ENCODE results near the gene SAMD4A.
A peak's percentile ranks its signal among the peaks of the same experiment; 100 is the strongest.

The SAMD4A gene, protein sequence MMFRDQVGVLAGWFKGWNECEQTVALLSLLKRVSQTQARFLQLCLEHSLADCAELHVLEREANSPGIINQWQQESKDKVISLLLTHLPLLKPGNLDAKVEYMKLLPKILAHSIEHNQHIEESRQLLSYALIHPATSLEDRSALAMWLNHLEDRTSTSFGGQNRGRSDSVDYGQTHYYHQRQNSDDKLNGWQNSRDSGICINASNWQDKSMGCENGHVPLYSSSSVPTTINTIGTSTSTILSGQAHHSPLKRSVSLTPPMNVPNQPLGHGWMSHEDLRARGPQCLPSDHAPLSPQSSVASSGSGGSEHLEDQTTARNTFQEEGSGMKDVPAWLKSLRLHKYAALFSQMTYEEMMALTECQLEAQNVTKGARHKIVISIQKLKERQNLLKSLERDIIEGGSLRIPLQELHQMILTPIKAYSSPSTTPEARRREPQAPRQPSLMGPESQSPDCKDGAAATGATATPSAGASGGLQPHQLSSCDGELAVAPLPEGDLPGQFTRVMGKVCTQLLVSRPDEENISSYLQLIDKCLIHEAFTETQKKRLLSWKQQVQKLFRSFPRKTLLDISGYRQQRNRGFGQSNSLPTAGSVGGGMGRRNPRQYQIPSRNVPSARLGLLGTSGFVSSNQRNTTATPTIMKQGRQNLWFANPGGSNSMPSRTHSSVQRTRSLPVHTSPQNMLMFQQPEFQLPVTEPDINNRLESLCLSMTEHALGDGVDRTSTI

DNA sequence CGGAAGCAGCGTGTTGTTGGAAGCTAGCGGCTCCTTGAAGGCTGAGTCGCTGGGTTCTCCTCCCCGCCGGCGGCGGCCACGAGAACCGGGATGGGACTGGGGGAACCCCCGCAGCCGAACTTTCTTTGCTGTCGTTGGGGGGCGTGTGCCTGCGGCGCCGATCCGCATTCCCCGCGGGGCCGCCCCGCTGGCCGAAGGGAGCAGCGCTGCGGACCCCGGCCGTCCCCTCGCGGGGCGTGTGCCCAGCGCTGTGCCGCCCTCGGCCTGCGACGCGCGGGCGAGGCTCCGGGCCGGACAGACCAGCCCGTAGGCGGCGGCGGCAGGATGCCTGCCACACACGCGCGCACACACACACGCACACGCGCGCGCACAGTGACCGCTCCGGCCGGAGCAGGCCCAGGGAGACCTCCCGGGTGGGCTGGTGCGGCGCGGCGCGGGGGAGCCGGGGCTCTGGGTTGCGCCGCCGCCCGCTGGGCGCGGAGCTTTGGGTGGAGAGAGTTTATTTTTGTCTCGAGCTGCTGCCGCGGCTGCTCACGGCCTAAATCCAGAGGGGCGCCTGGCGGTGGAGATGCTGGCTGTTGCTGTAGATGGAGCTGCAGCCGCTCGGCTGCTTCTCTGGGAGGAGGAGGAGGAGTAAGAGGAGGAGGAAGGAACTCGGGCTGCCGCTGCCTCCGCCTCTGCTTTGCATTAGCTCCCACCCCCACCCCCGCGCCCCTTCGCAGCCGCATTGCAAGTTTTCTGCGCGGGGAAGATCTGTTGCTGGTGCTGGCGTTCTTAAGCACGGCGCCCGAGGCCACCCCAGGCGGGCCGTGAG lies at the start of gene SAMD4A:
Gene SAMD4A (plus strand): TSS at position 719 of the 814 bp plus-strand sequence. CDS start 789 bp downstream, outside the sequence.
- FAIRE-seq = no peak

GRCh38 chr14:54524410-54524809 lies 42.5 kb upstream of the SAMD4A start:
- FAIRE-seq = no peak

GRCh38 chr14:54528973-54529372 lies 38.0 kb upstream of the SAMD4A start:
- no peak for FAIRE-seq

DNA sequence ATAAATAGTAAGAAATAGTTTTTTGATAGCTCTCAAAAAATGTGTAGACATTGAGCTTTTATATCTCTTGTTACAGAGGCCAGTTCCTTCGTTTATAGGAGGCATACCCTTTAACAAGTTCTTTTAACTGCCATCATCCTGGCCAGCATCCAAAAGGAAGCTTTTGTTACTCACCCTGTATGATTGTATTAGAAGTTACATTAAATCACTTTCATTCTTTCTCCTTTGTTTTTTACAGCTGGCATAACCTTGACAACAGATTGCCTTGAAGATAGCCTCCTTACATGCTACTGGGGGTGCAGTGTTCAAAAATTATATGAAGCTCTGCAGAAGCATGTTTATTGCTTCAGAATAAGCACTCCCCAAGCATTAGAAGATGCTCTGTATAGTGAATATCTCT lies 37.1 kb upstream of the SAMD4A start:
- FAIRE-seq = no peak

GRCh38 chr14:54532111-54533012 lies 34.6 kb upstream of the SAMD4A start:
- no peak for FAIRE-seq

DNA sequence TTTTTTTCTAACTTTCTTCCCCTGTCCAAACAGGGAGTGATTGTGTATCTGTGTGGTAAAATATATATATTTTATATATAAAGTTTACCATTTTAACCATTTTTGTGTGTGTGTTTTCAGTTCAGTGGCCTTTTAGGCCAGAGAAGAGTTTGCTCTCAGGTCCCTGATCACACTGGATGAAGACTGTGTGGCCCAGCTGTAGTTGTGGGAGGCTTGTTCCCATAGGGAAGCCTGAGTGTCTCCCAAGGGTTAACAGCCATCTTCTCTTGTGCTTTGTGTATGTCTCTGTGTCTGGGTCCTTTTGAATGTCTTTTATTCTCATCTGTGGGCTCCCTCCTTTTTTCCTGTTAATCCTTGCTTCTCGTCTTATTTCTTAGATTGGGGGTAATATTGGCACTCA lies 33.8 kb upstream of the SAMD4A start:
- FAIRE-seq = no peak

DNA sequence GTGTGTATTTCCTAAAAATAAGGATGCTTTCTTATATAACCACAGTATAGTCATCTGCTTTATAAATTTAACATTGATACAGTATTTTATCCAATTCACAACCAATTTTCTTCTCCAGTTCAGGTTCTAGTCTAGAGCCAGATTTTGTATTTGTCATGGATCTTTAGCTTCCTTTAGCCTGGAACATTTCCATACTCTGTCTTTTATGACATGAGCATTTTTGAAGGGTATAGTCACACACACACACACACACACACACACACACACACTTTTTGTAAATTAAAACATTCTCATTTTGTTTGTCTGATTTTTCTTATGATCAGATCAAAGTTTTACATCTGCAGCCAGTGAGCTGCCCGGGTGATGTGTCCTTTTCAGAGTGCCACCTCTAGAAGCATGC lies 31.8 kb upstream of the SAMD4A start:
- no peak for FAIRE-seq

GRCh38 chr14:54535646-54536045 lies 31.3 kb upstream of the SAMD4A start:
- FAIRE-seq = no peak

DNA sequence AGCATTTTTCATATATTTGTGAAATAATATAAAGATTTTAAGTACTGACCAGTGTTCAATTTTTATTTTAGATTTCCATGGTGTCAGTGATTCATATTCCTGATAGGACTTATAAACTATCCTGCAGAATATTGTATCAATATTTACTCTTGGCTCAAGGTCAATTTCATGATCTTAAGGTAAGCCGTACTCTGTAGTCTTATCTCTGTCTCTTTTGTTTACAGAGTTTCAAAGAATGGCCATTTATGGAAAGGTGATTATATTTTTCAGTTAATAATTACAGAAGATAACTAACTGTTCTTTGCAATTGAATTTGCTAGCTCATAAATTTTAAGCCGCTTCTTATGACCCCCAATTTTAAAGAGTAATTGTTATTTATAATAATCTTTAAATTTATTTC lies 29.3 kb upstream of the SAMD4A start:
- no peak for FAIRE-seq

GRCh38 chr14:54538055-54538454 lies 28.9 kb upstream of the SAMD4A start:
- FAIRE-seq = no peak

- no peak for FAIRE-seq
Observed at GRCh38 chr14:54547583-54547982, 19.3 kb upstream of the SAMD4A start.

- FAIRE-seq = no peak
Observed at GRCh38 chr14:54548491-54548890, 18.4 kb upstream of the SAMD4A start.

DNA sequence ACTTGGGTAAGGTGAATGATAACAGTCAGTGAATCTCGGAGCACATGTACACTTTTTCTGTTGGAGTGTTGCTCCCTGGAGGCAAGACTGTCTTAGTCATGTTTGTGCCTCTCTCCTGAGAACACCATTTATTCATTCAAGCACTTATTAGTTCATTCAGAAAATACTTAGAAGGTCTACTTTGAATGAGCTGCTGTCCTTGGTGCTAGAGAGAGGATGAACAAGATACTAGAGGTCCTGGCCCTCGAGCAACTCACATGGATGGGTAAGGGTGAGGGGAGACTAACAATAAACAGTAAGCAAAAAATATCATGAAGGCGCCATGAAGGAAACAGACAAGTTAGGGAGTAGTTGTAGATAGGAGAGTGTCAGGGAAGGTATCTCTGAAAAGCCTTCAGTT lies 17.1 kb upstream of the SAMD4A start:
- FAIRE-seq = no peak

GRCh38 chr14:54550514-54550913 lies 16.4 kb upstream of the SAMD4A start:
- no peak for FAIRE-seq

- no peak for FAIRE-seq
Observed at GRCh38 chr14:54554401-54554800, 12.5 kb upstream of the SAMD4A start.

DNA sequence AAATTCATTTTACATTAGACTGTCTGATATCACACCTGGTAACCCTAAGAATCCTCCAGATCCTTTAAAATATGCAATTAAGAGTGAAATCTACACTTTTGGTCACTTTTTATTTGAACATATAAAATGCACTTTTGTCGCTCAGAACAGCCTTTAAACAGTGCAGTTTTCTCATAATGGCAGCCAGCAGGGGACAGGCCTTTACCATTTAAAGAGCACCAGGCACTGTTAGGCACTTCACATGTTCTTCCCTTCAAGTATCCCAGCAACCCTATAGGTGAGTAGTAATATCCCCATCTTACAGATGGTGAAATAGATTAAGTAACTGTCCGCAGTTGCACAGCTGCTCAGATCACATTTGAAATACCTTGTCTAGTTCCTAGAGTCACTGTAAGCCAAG lies 11.3 kb upstream of the SAMD4A start:
- FAIRE-seq = no peak

GRCh38 chr14:54556535-54556934 lies 10.4 kb upstream of the SAMD4A start:
- no peak for FAIRE-seq

- no peak for FAIRE-seq
Observed at GRCh38 chr14:54562334-54562733, 4.6 kb upstream of the SAMD4A start.

GRCh38 chr14:54564071-54564867 lies 2.7 kb upstream of the SAMD4A start:
- peak; percentile 90 for FAIRE-seq

- FAIRE-seq = no peak
Observed at GRCh38 chr14:54564868-54565784, 1.8 kb upstream of the SAMD4A start.

Measured in TTC549 (cell line).